Measurements from ENCODE around the gene RASSF8.

GRCh38 chr12:25959071-25959961 lies 834 bp downstream of the RASSF8 start:
- TF ChIP-seq, protein P1, sequence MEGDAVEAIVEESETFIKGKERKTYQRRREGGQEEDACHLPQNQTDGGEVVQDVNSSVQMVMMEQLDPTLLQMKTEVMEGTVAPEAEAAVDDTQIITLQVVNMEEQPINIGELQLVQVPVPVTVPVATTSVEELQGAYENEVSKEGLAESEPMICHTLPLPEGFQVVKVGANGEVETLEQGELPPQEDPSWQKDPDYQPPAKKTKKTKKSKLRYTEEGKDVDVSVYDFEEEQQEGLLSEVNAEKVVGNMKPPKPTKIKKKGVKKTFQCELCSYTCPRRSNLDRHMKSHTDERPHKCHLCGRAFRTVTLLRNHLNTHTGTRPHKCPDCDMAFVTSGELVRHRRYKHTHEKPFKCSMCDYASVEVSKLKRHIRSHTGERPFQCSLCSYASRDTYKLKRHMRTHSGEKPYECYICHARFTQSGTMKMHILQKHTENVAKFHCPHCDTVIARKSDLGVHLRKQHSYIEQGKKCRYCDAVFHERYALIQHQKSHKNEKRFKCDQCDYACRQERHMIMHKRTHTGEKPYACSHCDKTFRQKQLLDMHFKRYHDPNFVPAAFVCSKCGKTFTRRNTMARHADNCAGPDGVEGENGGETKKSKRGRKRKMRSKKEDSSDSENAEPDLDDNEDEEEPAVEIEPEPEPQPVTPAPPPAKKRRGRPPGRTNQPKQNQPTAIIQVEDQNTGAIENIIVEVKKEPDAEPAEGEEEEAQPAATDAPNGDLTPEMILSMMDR (conservative IDR thresholded peaks at IDR 0.05; ENCODE audit: low read length): no peak
- TF ChIP-seq EZH2phosphoT487 (IDR thresholded peaks at IDR 0.05; ENCODE audit: borderline replicate concordance, low read depth, low read length): no peak; the same call in 1 of the 2 replicates

Measured in OCI-LY7 (cell line).